Measurements from ENCODE around the gene CARS2.
"Not testable (repeated sequence)": the region's sequence is repeated elsewhere in the genome, so short reads cannot be mapped to it uniquely, and the experiment has no call there.

CARS2 gene

DNA sequence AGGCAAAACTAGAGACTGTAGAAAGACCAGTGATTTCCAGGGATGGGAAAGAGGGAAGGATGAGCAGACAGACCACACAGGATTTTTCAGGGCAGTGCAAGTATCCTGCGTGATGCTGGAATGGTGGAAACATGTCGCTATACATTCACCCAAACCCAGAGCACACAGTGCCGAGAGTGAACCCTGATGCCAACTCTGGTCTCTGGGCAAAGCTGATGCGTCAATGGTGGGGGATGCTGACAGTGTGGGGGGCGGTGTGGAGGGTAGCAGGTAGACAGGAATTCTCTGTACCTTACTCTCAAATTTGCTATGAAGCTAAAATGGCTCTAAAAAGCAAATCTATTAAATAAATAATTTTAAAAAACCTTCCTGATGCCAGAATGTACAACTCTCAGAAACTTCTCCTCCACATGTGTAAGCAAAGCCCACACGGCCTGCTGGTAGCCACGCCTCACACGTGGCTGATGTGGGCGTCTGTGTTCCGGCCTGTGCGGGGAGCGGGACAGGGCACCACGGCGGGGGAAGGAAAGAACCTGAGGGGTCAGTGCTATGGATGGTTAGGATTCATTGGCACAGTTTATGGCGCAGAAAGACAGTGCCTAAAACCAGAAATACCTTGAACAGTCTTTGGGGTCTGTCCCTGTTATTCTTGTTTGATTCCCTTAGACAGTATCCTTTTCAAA is 23.9 kb downstream of the CARS2 start:
- Histone ChIP-seq H3K4me1 (ENCODE audit: control insufficient read depth in 1 of 2, insufficient read depth in 1 of 2, low read depth in 1 of 2, low read length in 1 of 2) (no peaks in the 10 kb centered on the region), H3K4me3 (ENCODE audit: low read depth in 1 of 2, low read length in 1 of 2) (no peak overlapping the region), H3K36me3 (peaks cover 71% of the 10 kb centered on the region), H3K9me3 (no peaks in the 10 kb centered on the region), H3K27me3 (no peaks in the 10 kb centered on the region), H3K27ac (no peak overlapping the region)
- no peak for TF ChIP-seq CTCF (IDR thresholded peaks at IDR 0.05)

DNA sequence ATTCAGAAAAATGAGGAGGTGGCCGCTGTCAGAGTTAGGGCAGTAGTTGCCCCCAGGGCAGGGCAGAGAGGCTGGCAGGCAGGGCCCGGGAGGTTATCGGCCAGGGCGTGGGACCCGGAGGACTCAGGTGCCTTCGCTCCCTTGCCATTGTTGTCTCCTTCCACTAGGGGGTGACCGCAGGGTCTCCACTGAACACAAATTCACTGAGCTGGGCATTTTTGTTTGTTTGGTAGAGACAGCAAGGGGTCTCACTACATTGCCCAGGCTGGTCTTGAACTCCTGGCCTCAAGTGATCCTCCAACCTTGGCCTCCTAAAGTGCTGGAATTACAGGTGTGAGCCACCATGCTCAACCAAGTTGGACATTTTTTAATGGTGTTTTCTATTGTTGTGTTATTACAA is 25.1 kb downstream of the CARS2 start:
- H3K27ac ChIP-seq: peak overlapping the region; percentile 35
- H3K27me3 ChIP-seq: no peaks in the 10 kb centered on the region
- H3K4me3 ChIP-seq (ENCODE audit: low read depth in 1 of 2, low read length in 1 of 2): no peak overlapping the region
- no peaks in the 10 kb centered on the region for H3K4me1 ChIP-seq (ENCODE audit: control insufficient read depth in 1 of 2, insufficient read depth in 1 of 2, low read depth in 1 of 2, low read length in 1 of 2)
- peak; percentile 28 for TF ChIP-seq CTCF (IDR thresholded peaks at IDR 0.05)
- peaks cover 74% of the 10 kb centered on the region for H3K36me3 ChIP-seq
- H3K9me3 ChIP-seq: no peaks in the 10 kb centered on the region

DNA sequence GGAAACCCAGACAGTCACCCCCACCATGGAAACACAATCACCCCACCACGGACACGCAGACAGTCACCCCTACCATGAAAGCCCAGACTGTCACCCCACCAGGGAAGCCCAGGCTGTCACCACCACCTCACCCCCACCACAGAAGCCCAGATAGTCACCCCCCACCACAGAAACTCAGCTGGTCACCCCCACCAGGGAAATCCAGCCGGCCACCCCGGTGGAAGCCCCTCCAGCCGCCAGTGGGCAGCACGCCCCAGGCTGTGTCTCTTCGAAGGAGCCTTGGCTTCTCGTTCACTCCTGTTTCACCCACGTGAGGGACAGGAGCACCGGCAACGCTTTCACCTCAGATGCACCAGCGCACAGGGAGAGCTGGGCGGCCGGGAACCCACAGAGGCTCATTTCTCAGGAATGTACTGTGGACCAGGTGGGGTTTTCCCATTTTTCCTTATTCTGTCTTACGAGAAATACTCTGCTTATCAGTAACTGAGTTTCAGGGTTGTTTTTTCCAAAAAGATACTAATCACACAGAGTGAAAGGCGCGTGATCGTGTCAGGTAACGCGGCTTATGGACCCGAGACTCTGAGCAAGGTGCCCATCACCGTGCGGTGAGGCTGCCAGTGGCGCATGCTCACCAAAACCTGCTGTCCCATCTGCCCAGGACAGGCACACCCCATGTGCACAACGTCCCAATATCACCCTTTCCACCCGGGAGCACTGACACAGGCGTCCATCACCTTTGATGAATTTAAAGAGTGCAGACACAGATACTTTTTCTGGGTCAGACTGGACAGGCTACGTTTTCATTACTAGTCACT is 28.0 kb downstream of the CARS2 start:
- Histone ChIP-seq H3K9me3 (no peaks in the 10 kb centered on the region), H3K4me3 (ENCODE audit: low read depth in 1 of 2, low read length in 1 of 2) (no peak overlapping the region), H3K4me1 (ENCODE audit: control insufficient read depth in 1 of 2, insufficient read depth in 1 of 2, low read depth in 1 of 2, low read length in 1 of 2) (no peaks in the 10 kb centered on the region), H3K27ac (no peak overlapping the region), H3K36me3 (peaks cover 54% of the 10 kb centered on the region), H3K27me3 (no peaks in the 10 kb centered on the region)
- no peak for TF ChIP-seq CTCF (IDR thresholded peaks at IDR 0.05)

- Histone ChIP-seq H3K27ac (no peak overlapping the region), H3K4me1 (ENCODE audit: control insufficient read depth in 1 of 2, insufficient read depth in 1 of 2, low read depth in 1 of 2, low read length in 1 of 2) (no peaks in the 10 kb centered on the region), H3K36me3 (peaks cover 44% of the 10 kb centered on the region), H3K9me3 (no peaks in the 10 kb centered on the region), H3K4me3 (ENCODE audit: low read depth in 1 of 2, low read length in 1 of 2) (no peak overlapping the region), H3K27me3 (no peaks in the 10 kb centered on the region)
- TF ChIP-seq CTCF (IDR thresholded peaks at IDR 0.05): no peak
Measured at GRCh38 chr13:110676595-110677587, 29.0 kb downstream of the CARS2 start.

DNA sequence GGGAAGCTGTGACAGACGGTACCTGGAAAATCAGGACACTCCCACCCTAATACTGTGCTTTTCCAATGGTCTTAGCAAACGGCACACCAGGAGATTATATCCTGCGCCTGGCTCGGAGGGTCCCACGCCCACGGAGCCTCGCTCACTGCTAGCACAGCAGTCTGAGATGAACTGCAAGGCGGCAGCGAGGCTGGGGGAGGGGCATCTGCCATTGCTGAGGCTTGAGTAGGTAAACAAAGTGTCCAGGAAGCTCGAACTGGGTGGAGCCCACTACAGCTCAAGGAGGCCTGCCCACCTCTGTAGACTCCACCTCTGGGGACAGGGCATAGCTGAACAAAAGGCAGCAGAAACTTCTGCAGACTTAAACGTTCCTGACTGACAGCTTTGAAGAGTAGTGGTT is 36.1 kb downstream of the CARS2 start:
- H3K27me3 ChIP-seq; H3K4me3 ChIP-seq (ENCODE audit: low read depth in 1 of 2, low read length in 1 of 2); H3K27ac ChIP-seq; H3K9me3 ChIP-seq; H3K36me3 ChIP-seq: not testable (repeated sequence)
- peaks cover 27 to 30% of the 10 kb centered on the region in 2 experiments for H3K4me1 ChIP-seq (ENCODE audit: control insufficient read depth in 1 of 2, insufficient read depth in 1 of 2, low read depth in 1 of 2, low read length in 1 of 2)
